GM18873 (cell line): ENCODE results near the gene TNF.

ENCODE experiments used
- ATAC-seq: cut with Tn5 transposase; IDR thresholded peaks from one replicate; pipeline ENCODE4 v1.9.1; 2021; ENCODE audit warnings: mild to moderate bottlenecking, moderate library complexity, moderate number of reproducible peaks; ENCODE audit not compliant: unreplicated experiment, low FRiP score

TNF gene

DNA sequence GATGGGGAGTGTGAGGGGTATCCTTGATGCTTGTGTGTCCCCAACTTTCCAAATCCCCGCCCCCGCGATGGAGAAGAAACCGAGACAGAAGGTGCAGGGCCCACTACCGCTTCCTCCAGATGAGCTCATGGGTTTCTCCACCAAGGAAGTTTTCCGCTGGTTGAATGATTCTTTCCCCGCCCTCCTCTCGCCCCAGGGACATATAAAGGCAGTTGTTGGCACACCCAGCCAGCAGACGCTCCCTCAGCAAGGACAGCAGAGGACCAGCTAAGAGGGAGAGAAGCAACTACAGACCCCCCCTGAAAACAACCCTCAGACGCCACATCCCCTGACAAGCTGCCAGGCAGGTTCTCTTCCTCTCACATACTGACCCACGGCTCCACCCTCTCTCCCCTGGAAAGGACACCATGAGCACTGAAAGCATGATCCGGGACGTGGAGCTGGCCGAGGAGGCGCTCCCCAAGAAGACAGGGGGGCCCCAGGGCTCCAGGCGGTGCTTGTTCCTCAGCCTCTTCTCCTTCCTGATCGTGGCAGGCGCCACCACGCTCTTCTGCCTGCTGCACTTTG lies at the start of gene TNF:
TSS of gene TNF (plus strand) at position 231 of the 567 bp plus-strand sequence. CDS start at position 408, 177 bp downstream.
- ATAC-seq = no peak

DNA sequence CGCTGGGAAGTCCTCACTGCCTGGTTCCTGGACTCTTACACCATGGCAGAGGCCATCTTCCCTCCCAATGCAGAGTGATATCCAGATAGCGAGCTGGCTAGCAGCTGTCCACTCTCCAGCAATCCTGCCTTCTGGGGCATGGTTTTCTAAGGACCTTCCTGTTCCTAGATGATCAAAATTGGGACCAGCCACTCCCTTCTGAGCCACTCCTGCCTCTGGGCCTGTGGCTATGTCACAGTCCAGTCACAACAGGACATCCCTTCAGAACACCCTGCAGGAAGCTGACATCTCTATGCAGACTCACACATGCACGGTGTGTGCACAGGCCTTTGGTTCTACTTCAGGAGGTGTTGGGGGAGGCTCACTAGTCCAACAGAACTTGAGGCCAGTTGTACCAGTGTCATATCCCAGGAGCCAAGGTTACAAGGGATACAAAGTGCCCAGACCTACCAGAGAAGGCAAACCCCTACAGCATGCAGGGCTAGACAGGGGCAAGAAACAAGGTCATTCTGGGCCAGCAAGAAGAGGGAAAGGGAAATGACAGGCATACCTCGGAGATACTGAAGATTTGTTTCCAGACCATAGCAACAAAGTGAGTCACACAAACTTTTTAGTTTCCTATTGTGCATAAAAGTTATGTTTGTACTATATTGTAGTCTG lies 49.3 kb upstream of the TNF start:
- ATAC-seq = no peak

DNA sequence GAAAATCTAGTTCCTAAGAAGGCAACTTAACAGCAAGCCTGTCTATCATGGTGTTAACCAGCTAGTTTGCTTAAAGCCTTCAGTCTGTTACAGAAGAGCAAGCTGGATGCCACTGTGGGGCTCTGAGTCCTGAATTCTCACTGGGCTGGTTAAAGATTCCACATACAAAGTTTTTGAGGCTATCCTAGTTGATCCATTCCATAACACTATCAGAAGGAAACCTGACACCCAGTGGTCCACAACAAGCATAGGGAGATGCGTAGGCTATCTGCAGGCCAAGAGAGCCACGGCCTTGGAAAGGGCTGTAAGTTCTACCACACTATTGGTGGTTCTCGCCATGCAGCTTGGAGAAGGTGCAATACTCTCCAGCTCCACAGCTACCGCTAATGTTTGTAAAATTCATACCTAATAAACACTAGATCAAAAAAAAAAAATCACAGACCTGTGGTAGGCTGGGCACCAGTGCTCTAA lies 47.0 kb upstream of the TNF start:
- ATAC-seq = no peak

DNA sequence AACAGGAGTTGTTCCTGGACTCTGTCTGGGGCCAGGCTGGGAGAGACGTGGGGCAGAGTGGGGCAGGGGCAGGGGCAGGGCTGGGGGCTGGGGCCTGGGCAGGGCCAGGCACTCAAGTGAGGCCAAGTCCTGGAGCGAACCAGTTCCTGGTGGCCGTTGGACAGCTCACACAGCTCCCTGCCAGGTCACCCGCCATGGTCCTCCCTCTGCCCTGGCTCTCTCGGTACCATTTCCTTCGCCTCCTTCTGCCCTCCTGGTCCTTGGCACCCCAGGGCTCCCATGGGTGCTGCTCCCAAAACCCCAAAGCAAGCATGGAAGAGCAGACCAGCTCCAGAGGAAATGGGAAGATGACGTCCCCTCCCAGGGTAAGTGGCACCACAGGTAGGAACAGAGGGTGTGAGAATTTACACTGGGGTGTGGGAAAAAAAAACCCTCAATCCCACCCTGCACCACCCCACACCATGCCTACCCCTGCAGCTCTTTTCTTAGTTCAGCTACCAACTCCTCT lies 46.5 kb upstream of the TNF start, which contains the start of gene MCCD1:
TSS of gene MCCD1 (plus strand) at position 142 of the 508 bp plus-strand sequence. CDS start at position 195, 53 bp downstream.
- no peak for ATAC-seq

DNA sequence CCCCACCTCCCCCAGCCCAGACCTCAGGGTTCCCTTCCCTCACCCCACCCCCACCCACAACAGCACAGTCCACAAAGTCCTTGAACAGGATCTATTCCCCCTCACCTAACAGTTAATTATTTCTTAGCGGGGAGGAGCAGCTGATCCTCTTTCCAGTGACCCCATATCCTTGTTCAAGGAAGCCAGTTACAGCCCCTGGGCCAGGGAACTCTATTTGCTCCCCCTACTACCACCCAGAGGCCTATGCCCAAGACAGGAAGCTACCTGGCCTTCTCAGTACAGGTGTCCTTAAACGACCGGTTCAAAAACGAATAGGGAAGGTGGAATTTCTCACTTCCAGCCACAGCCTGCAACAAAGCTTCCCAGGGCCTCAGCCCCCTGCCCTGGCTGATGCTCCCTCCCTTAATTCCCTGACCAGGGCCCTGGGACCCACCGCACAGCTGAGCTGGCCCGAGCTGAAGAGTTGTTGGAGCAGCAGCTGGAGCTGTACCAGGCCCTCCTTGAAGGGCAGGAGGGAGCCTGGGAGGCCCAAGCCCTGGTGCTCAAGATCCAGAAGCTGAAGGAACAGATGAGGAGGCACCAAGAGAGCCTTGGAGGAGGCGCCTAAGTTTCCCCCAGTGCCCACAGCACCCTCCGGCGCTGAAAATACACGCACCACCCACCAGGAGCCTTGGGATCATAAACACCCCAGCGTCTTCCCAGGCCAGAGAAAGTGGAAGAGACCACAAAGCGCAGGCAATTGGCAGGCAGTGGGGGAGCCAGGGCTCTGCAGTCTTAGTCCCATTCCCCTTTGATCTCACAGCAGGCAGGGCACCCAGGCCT lies 45.8 kb upstream of the TNF start:
- no peak for ATAC-seq

DNA sequence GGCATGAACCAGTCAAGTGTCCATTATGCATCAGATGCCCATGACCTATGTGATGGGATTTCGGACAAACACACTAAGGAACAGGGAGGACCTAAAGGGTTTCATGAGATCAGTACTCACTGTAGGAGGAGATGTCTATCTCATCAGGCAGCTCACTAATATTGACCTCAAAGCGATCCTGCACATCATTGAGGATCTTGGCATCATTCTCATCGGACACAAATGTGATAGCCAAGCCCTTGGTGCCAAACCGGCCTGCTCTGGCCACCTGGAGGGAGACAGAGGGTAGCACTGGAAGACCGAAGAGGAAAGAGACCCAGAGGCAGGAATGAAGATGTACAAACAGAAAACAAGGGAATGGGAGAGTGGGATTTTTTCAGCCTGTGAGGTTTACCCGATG lies 44.7 kb upstream of the TNF start:
- ATAC-seq = no peak

DNA sequence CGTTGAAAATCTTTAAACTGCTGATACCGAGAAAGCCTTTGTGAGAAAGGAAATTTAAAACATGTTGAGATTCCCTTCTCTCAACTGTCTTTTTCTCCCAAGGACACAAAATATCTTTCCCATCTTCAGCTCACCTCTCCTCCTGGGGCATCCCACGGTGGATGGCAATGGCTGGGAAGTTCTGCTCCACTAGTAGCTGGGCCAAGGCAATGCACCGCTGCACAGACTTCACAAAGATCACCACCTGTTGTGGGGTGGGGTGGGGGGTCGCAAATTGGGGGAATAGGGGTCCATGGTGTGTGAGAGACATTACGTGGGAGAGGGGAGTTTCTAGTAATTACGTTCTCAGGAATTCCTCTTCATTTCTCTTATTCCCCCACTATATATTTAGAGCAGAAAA lies 44.2 kb upstream of the TNF start:
- ATAC-seq = no peak

DNA sequence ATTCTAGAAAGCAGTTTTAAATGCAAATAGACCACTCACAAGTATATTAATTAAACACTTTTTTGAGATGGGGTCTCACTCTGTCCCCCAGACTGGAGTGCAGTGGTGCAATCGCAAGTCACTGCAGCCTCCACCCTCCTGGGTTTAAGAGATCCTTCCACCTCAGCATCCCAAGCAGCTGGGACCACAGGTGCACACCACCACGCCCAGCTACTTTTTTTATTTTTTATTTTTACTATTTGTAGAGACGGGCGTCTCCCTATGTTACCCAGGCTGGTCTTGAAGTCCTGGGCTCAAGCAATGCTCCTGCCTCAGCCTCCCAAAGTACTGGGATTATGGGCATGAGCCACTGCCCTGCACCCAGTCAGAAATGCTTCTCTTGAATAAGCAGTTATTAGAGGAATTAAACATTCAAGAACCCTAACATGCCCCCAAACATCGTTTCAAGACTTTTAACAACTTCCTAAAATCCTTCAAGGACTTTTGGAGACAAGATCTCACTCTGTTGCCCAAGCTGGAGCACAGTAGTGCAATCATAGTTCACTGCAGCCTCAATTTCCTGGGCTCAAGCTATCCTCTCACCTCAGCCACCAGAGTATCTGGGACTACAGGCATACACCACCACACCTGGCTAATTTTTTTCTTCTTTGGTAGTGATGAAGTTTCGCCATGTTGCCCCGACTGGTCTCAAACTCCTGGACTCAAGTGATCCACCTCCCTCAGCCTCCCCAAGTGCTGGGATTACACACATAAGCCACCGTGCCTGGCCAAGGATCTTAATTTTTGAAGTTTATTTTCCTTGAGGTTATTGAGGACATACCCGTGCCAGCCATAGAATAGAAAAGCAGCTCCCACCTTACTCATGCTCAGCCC lies 43.4 kb upstream of the TNF start:
- no peak for ATAC-seq

DNA sequence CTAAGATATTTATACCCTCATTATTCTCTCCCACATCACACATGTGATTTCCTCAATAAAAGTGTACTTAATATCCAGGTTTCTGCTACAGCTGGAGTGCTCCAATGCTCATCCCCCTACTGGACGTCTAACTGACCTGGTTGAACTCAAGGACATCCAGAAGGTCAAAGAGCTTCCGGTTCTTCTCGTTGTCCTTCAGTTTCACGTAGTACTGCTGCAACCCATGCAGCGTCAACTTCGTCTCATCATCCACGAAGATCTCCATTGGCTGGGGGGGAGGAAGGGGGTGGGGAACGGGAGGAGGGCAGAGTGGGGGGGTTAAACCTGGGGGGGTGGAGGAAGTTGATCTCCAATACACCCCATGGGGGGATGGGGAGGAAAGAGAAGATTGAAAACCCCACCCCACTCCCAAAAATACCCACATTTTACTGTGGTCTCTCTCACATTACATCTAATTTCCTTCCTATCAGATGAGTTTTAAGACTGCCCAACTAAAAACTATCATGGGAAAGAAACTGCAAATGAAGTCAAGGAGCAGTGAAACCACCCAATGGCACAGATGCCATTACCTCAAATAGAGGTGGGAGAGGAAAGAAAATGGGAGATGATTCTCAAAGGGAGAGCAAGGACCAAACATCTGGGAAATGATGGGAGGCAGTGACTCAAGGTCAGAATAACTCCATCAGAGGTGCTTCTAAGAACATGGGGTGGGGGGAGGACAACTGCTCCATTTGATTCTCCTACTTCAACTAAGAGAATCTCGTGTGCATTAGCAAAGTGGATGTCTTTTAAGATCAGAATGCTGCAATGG lies 42.5 kb upstream of the TNF start:
- ATAC-seq = no peak

DNA sequence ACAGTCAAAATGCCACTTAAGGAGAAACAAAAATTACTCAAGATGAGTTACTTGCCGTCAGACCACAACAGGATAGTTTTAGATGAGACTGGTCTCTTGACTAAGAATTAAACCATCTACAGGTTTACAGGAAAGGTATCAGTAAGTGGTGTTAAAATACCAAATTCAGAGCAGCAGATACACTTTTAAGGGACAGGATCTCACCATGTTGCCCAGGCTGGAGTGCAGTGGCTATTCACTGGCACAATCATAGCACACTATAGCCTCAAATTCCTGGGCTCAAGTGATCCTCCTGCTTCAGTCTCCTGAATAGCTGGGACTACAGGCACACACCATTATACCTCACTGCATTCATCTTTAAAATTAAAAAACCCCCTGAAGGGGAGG lies 41.9 kb upstream of the TNF start:
- ATAC-seq = no peak

DNA sequence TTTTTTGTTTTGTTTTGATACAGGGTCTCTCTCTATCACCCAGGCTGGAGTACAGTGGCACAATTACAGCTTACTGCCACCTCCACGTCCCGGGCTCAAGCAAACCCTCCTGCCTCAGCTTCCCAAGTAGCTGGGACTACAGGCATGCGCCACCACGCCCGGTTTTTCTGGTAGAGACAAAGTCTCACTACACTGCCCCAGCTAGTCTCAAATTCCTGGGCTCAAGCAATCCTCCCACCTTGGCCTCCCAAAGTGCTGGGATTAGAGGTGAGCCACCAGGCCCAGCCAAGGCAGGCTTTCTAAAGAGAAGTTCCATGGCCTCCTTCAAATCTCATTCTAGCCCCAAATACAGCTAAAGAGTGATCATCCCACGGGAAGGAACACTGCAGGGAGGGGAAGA lies 41.4 kb upstream of the TNF start:
- no peak for ATAC-seq

DNA sequence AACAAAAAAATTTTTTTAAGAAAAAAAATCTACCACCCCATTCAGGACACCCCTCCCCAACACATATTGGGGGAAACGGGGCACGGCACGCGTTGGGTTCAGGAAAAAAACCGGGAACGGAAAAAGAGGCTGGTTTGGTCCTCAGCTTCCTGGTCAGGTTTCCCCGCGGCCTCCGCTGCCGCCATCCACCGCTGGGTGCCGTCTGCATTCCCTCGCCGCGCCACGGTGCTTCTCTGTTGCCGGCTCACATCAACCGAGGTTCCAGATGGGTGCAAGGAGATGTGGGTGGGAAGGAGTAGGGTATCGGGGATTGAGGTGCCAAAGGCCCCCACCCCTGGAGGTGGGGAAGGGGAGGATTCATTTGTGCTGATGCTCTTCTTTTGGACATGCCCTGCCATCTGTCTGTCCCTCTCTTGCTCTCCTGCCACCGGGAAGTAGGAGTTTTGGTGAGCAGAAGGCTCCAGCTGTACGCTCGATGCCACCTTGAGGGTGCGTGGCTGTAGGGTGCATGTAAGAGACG lies 40.8 kb upstream of the TNF start:
- ATAC-seq = no peak

DNA sequence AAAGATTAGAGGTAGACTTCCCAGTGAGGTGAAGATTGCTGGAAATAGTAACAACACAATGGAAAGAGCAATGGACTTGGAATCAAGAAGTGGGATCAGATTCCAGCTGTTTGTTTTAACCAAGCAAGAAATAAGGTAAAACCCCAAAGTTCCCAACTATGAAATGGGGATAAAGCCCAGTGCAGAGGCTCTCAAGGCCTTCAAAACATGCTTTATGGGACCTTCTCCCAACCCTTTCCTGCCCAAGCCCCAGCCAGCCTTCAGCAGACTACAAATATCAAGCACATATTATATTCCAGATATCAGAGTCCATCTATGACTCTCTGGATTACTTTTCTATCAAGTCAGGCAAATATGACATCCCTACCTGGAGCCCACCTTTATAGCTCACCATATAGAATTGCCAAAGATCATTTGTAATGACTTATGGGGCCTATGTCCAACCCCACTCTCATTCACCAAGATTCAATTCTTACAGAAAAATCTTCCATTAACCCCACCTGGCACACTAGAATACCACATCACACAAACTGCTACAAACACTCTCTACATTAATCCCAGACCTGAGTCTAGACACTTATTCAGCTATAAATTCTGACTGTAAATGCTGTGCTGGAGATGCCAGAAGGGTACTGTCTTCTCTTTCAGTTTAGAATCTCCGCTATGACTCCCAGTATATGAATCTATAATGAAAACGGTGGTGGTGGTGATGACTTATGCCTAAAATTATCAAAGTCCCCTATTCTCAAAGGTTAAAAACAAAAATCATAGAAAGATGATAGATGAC lies 39.6 kb upstream of the TNF start:
- ATAC-seq = no peak

DNA sequence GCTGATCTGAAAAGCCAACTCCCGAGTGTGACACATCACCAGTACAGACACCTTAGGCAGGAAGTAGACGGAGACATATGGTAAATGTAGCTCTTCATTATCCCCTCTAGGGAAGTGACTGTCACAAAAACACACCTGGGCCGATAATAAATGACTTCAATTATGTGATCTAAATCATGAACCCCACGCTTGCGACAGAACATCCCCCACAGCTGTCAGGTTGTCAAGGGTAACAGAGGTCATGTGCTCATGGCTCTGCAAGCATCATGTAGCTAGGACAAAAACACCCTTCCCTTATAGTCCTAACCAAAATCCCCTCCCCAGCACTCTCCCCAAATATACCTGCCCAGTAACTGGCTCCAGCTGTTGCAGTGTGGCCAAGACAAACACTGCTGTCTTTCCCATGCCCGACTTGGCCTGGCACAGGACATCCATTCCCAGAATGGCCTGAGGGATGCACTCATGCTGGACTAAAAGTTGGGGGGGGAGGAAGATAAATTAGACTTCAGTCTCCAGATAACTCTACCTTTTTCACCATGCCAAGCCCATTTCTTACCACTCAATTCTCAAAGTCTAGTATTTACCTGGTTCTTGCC lies 36.5 kb upstream of the TNF start:
- no peak for ATAC-seq

DNA sequence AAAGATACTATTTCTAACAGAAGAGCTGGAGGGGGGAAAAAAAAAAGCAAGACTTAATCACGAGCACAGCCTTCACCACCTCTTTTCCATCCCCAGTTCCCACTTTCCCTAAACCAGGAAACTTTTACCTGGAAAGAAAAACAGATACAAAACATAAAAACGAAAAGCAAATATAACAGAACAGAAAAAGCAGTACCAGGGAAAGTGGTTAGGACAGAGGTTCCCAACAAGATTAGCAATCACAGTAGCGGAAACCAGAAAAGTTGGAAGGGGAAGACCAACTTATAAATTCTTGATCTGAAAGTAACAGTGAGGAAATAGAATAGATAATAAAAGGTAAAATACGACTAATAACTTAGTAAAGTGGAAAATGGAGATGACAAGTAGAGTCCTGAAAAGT lies 34.7 kb upstream of the TNF start:
- ATAC-seq = no peak

DNA sequence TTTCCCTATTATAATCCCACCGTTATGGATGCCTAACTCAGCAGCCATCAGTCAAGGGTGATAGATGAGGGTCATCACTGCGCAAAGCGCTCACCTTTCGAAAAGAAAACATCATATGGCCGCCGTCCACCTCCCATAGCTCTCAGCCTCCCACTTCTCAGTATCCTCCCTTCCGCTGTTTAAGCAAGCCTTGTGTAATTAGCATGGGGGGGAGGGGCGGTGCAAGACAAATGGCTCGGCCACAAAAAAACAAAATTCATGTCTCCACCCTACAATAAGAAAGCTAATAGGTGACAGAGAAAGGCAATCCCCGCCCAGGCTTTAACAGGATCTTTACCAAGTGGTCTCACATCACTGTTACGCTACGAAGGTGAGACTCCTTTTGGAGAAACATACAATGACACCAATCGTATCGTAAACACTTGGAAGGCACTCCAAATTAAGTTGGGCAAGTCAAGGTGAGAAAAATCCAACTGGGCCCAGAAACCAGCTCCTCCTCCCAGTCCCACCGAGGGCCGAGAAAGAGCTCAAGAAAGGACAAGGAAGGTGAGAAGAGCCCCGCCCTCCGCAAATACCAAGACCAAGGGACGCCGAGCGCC lies 34.2 kb upstream of the TNF start:
- ATAC-seq = peak; percentile 5

DNA sequence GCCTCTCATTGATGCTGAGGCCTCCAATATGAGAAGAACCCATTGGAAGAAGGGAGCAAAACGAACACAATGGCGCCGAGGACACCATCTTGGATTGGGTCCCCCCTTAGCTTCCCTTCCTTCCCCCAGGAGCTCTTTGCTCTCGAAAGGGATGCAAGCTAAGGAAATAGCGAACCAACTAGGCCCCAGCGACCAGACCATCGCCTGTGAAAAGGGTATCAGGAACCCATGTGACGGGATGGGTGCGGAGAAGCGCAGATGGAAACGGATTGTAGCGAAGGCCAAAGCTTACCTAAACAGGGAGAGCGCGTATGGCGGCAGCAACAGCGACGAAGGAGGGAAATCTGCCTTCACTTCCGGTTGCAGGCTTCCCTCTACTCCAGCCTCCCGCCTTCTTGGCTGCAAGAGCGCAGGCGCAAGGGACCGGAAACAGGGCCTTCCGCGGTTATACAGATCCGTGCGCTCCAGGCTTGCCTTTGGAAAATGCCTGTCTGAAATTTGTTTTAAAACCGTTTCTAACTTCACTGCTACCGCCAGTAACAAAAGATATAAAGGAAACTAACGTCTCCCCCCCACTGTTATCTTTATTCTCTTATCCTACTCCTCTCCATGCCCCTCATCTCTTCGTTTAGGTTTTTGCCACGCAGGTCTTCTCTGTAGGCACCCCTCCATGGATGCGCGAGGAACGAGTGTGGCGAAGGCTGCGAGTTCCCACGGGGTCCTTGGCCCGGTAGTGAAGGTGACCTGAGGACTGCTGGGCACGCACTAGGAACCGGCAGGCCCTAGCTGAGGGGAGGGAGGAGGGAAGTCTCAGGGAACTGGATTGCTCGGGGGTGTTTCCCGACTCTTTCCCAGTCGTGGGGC lies 33.5 kb upstream of the TNF start, which contains the start of gene DDX39B:
TSS of gene DDX39B (minus strand) at position 346 of the 864 bp plus-strand sequence. CDS start 1,471 bp downstream, outside the sequence.
- ATAC-seq = peak; percentile 57
